ENCODE data around the gene NEURL1. TPM values are rescaled to one million over a fixed set of nuclear protein-coding genes. Genes with fewer than 3 reads are reported as not detected.
"Not testable (repeated sequence)": the region's sequence is repeated elsewhere in the genome, so short reads cannot be mapped to it uniquely, and the experiment has no call there.

The NEURL1 gene
- total and polyA plus RNA-seq, 2 donors = 1.6 to 3.0 TPM

DNA sequence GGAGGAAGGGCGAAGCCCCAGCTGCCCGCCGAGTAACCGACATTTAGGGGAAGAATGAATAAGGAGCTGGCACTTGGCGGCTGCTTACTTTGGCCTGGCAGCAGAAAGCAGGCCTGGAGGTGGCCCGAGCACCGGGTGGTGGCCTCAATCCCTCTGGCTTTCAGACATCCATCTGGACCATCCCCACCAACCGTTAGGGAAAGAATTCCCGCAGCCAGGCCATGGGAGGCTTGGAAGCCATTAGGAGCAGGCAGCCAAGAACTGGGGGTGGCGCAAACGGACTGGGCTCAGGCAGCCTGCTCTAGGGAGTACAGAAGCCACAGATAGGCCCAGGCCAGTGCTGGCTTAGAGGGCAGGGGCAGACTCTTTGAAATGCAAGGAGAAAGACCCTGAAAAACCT lies 132.7 kb downstream of the NEURL1 start:
- H3K27ac ChIP-seq (ENCODE audit: low read depth in 1 of 2, low read length in 1 of 2) = no peak overlapping the region
- DNase-seq (ENCODE audit: low read depth in 6 of 9, low spot score in 9 of 9) = no peak
- 98% methylated on average over 11 of the region's 11 CpGs for WGBS
- no peak overlapping the region for H3K4me3 ChIP-seq (ENCODE audit: low read length in 2 of 2)
- peaks cover 0 to 2% of the 10 kb centered on the region in 2 donors for H3K4me1 ChIP-seq (ENCODE audit: control insufficient read depth in 2 of 2, insufficient read depth in 2 of 2, low read length in 2 of 2)
- H3K9me3 ChIP-seq (ENCODE audit: control insufficient read depth in 2 of 2, insufficient read depth in 1 of 2, low read length in 1 of 2) = no peaks in the 10 kb centered on the region
- H3K27me3 ChIP-seq (ENCODE audit: control insufficient read depth in 2 of 2, insufficient read depth in 1 of 2, low read length in 1 of 2) = no peaks in the 10 kb centered on the region
- H3K36me3 ChIP-seq (ENCODE audit: control insufficient read depth in 2 of 2, insufficient read depth in 2 of 2, low read length in 1 of 2) = no peaks in the 10 kb centered on the region

DNA sequence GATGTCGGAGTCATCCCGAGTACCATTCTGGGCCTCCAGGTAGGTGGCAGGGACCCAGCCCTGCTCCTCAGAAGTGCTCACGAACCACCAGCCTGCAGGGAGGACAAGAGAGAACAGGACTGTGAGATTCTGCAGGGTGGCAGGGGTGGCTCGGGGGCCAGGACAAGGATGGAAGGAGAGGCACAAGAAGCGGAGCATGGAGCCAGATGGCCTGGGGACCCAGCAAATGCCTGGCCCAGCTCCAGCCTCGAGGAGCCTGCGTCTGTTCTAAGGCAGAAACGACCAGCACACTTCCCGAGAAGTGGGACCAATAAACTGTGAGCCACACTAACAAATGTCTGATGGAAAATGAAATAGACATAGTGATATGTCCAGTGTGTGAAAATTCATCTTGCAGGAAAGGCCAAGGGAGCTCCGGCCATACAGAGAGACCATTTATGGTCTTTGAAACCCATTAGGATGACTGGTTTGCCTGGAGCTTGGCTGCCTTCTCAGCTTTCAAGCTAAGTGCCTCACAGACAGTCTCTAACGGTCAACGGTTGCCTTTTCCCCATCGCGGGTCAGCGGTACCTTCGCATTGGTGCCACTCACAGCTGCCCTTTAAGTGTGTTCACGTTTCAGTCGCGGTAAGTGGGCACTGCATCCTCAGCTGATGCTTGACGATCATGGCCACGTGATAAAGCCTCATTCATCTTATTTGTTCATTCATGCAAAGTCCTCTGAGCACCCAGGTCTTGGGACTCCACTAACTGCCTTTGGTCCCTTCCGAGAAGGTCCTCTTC lies 133.8 kb downstream of the NEURL1 start:
- no peak for DNase-seq (ENCODE audit: low read depth in 6 of 9, low spot score in 9 of 9)
- Histone ChIP-seq H3K27me3 (ENCODE audit: control insufficient read depth in 2 of 2, insufficient read depth in 1 of 2, low read length in 1 of 2) (no peaks in the 10 kb centered on the region), H3K4me3 (ENCODE audit: low read length in 2 of 2) (no peak overlapping the region), H3K9me3 (ENCODE audit: control insufficient read depth in 2 of 2, insufficient read depth in 1 of 2, low read length in 1 of 2) (no peaks in the 10 kb centered on the region), H3K4me1 (ENCODE audit: control insufficient read depth in 2 of 2, insufficient read depth in 2 of 2, low read length in 2 of 2) (no peaks in the 10 kb centered on the region), H3K36me3 (ENCODE audit: control insufficient read depth in 2 of 2, insufficient read depth in 2 of 2, low read length in 1 of 2) (no peaks in the 10 kb centered on the region), H3K27ac (ENCODE audit: low read depth in 1 of 2, low read length in 1 of 2) (no peak overlapping the region)
- 96% methylated on average over 22 of the region's 22 CpGs for WGBS

DNA sequence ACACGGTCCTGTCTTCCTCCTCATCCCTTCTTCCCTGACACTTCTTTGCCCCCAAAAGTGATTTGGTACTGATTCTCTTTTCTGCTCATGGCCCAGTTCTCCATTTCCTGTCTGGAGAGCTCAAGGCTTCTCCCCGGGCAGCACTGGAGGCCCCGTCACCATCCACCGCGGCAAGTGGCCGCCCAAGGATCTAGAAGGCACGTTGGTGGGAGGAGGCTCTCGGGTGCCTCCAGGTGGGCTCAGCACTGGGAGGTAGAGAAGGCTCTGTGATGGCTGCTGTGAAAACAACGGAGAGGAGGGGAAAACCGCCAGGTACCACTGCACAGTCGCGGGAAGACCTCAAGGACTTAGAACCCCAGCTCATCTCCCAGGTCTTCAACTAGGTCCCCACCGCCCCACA lies 134.4 kb downstream of the NEURL1 start:
- no peak for DNase-seq (ENCODE audit: low read depth in 6 of 9, low spot score in 9 of 9)
- Histone ChIP-seq H3K4me3 (ENCODE audit: low read length in 2 of 2) (no peak overlapping the region), H3K4me1 (ENCODE audit: control insufficient read depth in 2 of 2, insufficient read depth in 2 of 2, low read length in 2 of 2) (no peaks in the 10 kb centered on the region), H3K27me3 (ENCODE audit: control insufficient read depth in 2 of 2, insufficient read depth in 1 of 2, low read length in 1 of 2) (no peaks in the 10 kb centered on the region), H3K36me3 (ENCODE audit: control insufficient read depth in 2 of 2, insufficient read depth in 2 of 2, low read length in 1 of 2) (no peaks in the 10 kb centered on the region), H3K9me3 (ENCODE audit: control insufficient read depth in 2 of 2, insufficient read depth in 1 of 2, low read length in 1 of 2) (no peaks in the 10 kb centered on the region), H3K27ac (ENCODE audit: low read depth in 1 of 2, low read length in 1 of 2) (no peak overlapping the region)
- WGBS = 97% methylated on average over 13 of the region's 13 CpGs

DNA sequence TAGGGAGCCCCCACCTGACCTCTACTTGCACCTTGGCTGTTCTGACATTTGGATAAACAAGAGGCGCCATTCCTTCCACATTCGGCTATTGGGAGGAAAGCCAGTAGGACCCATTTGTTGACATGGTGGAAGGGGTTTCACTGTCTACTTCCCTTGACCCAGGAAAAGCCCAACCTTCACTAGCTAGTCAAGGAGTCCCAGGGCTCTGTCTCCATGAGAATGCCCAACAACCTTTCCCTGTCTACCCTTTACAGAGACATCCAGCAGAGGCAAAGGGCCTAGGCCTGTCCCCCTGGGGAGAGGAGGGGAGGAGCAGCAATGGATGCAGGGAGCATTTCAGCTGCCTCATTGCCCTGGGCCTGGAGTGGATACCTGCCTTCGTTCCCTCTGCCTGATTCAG lies 136.1 kb downstream of the NEURL1 start:
- 84% methylated on average over 3 of the region's 3 CpGs for WGBS
- Histone ChIP-seq H3K27me3 (ENCODE audit: control insufficient read depth in 2 of 2, insufficient read depth in 1 of 2, low read length in 1 of 2) (no peaks in the 10 kb centered on the region), H3K36me3 (ENCODE audit: control insufficient read depth in 2 of 2, insufficient read depth in 2 of 2, low read length in 1 of 2) (no peaks in the 10 kb centered on the region), H3K27ac (ENCODE audit: low read depth in 1 of 2, low read length in 1 of 2) (no peak overlapping the region), H3K9me3 (ENCODE audit: control insufficient read depth in 2 of 2, insufficient read depth in 1 of 2, low read length in 1 of 2) (no peaks in the 10 kb centered on the region), H3K4me3 (ENCODE audit: low read length in 2 of 2) (no peak overlapping the region), H3K4me1 (ENCODE audit: control insufficient read depth in 2 of 2, insufficient read depth in 2 of 2, low read length in 2 of 2) (no peaks in the 10 kb centered on the region)
- DNase-seq (ENCODE audit: low read depth in 6 of 9, low spot score in 9 of 9) = no peak

DNA sequence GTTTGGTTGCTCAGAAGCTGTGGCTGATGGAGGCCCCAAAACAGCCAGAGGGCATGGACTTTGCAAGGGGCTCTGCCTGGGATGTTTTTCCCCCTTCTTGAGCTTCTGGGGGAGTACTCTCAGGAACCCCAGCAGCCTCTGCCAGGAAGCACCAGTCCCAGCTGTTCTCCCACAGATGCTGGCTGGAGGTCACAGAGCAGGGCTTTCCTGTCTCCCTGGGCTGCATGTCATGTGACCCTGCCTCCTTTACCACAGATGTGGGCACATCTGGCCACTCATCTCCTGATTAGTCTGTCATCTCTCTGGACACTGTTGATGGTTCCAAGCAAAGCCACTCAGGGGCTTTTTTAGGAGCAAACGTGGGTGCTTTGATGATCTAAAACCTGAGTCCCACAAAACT lies 136.7 kb downstream of the NEURL1 start:
- DNase-seq (ENCODE audit: low read depth in 6 of 9, low spot score in 9 of 9) = no peak

DNA sequence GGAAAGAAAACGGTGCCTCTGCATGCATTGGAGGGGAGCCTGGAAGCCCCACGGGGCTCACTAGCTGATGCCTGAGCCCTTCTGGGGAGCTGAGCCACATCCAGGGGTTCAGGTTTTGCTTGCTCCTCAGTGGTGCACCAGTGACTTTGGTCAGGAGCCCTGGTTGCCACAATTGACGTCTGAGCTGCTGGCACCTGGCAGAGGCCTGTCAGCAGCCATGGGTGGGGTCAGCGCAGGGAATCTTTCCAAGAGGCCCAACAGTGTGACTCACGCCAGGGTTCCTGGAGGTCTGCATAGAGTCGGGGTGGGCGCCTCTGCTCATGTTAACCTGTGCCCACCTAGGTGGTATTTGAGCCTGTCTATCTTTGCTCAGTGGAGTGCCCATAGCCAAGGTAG lies 138.7 kb downstream of the NEURL1 start:
- Histone ChIP-seq H3K27ac (ENCODE audit: low read depth in 1 of 2, low read length in 1 of 2) (peak overlapping the region in 1 of 2 donors; percentile 34), H3K27me3 (ENCODE audit: control insufficient read depth in 2 of 2, insufficient read depth in 1 of 2, low read length in 1 of 2) (no peaks in the 10 kb centered on the region), H3K36me3 (ENCODE audit: control insufficient read depth in 2 of 2, insufficient read depth in 2 of 2, low read length in 1 of 2) (no peaks in the 10 kb centered on the region), H3K4me1 (ENCODE audit: control insufficient read depth in 2 of 2, insufficient read depth in 2 of 2, low read length in 2 of 2) (peaks cover 0 to 4% of the 10 kb centered on the region in 2 donors), H3K9me3 (ENCODE audit: control insufficient read depth in 2 of 2, insufficient read depth in 1 of 2, low read length in 1 of 2) (no peaks in the 10 kb centered on the region), H3K4me3 (ENCODE audit: low read length in 2 of 2) (no peak overlapping the region)
- no peak for DNase-seq (ENCODE audit: low read depth in 6 of 9, low spot score in 9 of 9)
- 78% methylated on average over 7 of the region's 7 CpGs for WGBS

More for the DNA sequence above, 136.7 kb downstream of the NEURL1 start:
- Histone ChIP-seq H3K27me3 (ENCODE audit: control insufficient read depth in 2 of 2, insufficient read depth in 1 of 2, low read length in 1 of 2) (no peaks in the 10 kb centered on the region), H3K27ac (ENCODE audit: low read depth in 1 of 2, low read length in 1 of 2) (no peak overlapping the region), H3K36me3 (ENCODE audit: control insufficient read depth in 2 of 2, insufficient read depth in 2 of 2, low read length in 1 of 2) (no peaks in the 10 kb centered on the region), H3K4me3 (ENCODE audit: low read length in 2 of 2) (no peak overlapping the region), H3K4me1 (ENCODE audit: control insufficient read depth in 2 of 2, insufficient read depth in 2 of 2, low read length in 2 of 2) (no peaks in the 10 kb centered on the region), H3K9me3 (ENCODE audit: control insufficient read depth in 2 of 2, insufficient read depth in 1 of 2, low read length in 1 of 2) (no peaks in the 10 kb centered on the region)
- 61% methylated on average over 1 of the region's 1 CpG for WGBS

DNA sequence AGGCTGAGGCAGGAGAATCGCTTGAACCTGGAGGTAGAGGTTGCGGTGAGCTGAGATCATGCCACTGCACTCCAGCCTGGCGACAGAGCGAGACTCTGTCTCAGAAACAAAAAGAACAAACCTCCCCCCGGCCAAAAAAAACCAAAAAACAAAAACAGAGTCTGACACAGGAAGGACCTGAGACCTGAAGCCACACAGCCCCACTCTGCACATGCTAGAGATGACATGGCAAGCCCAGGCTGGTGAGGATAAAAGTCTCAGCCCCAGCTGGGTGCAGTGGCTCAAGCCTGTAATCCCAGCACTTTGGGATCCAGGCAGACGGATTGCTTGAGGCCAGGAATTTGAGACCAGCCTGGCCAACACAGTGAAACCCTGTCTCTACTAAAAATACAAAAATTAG lies 139.4 kb downstream of the NEURL1 start:
- 91% methylated on average over 6 of the region's 6 CpGs for WGBS
- H3K27ac ChIP-seq (ENCODE audit: low read depth in 1 of 2, low read length in 1 of 2); H3K27me3 ChIP-seq (ENCODE audit: control insufficient read depth in 2 of 2, insufficient read depth in 1 of 2, low read length in 1 of 2); H3K36me3 ChIP-seq (ENCODE audit: control insufficient read depth in 2 of 2, insufficient read depth in 2 of 2, low read length in 1 of 2); H3K4me1 ChIP-seq (ENCODE audit: control insufficient read depth in 2 of 2, insufficient read depth in 2 of 2, low read length in 2 of 2); H3K9me3 ChIP-seq (ENCODE audit: control insufficient read depth in 2 of 2, insufficient read depth in 1 of 2, low read length in 1 of 2); H3K4me3 ChIP-seq (ENCODE audit: low read length in 2 of 2): not testable (repeated sequence)
- peak in 1 of 9 donors; percentile 10 for DNase-seq (ENCODE audit: low read depth in 6 of 9, low spot score in 9 of 9)

DNA sequence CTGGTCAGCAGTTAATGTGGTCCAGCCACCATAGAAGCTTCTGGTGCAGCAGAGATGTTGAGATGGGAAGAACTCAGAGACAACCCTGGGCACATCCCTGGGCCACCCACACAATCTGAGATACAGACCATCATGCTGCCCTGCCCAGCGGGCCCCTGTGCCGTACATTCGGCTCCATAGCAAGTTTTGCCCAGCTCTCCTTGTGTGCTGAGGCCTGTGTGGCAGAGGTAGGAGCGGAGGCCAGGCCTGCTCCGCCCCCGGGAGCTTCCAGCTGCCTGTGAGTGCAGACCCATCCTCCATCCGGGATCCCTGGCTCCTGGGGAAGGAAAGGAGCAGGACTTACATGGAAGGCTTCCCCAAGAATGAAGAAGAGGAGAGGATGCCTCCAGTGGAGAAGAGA lies 140.3 kb downstream of the NEURL1 start:
- Histone ChIP-seq H3K27me3 (ENCODE audit: control insufficient read depth in 2 of 2, insufficient read depth in 1 of 2, low read length in 1 of 2) (no peaks in the 10 kb centered on the region), H3K36me3 (ENCODE audit: control insufficient read depth in 2 of 2, insufficient read depth in 2 of 2, low read length in 1 of 2) (no peaks in the 10 kb centered on the region), H3K4me3 (ENCODE audit: low read length in 2 of 2) (no peak overlapping the region), H3K9me3 (ENCODE audit: control insufficient read depth in 2 of 2, insufficient read depth in 1 of 2, low read length in 1 of 2) (no peaks in the 10 kb centered on the region), H3K4me1 (ENCODE audit: control insufficient read depth in 2 of 2, insufficient read depth in 2 of 2, low read length in 2 of 2) (peaks cover 0 to 6% of the 10 kb centered on the region in 2 donors), H3K27ac (ENCODE audit: low read depth in 1 of 2, low read length in 1 of 2) (no peak overlapping the region)
- DNase-seq (ENCODE audit: low read depth in 6 of 9, low spot score in 9 of 9) = no peak
- 97% methylated on average over 7 of the region's 7 CpGs for WGBS

DNA sequence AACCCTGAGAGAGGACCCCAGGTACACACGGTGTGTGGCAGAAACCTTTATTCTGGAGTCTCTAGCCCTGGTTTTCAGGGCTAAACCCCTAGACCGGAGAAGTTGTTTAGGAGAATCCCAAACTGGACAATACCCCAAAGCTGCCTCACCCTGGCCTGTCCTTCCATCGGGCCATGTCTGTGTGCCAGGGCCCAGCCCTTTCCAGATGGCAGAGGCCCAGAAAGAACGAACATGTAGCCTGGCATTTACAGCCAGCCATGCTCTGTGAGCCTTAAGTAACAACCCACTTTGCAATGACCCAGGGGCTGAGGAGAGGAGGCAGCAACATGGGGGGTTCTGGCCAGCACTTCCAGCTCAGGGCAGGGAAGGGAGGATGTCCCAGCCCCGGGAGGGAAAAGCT lies 142.1 kb downstream of the NEURL1 start:
- no peak overlapping the region for H3K4me3 ChIP-seq (ENCODE audit: low read length in 2 of 2)
- WGBS = 94% methylated on average over 5 of the region's 5 CpGs
- peaks cover 0 to 6% of the 10 kb centered on the region in 2 donors for H3K4me1 ChIP-seq (ENCODE audit: control insufficient read depth in 2 of 2, insufficient read depth in 2 of 2, low read length in 2 of 2)
- DNase-seq (ENCODE audit: low read depth in 6 of 9, low spot score in 9 of 9) = no peak
- no peaks in the 10 kb centered on the region for H3K9me3 ChIP-seq (ENCODE audit: control insufficient read depth in 2 of 2, insufficient read depth in 1 of 2, low read length in 1 of 2)
- H3K36me3 ChIP-seq (ENCODE audit: control insufficient read depth in 2 of 2, insufficient read depth in 2 of 2, low read length in 1 of 2) = no peaks in the 10 kb centered on the region
- no peaks in the 10 kb centered on the region for H3K27me3 ChIP-seq (ENCODE audit: control insufficient read depth in 2 of 2, insufficient read depth in 1 of 2, low read length in 1 of 2)
- H3K27ac ChIP-seq (ENCODE audit: low read depth in 1 of 2, low read length in 1 of 2) = no peak overlapping the region
